ENCODE measurements around the gene L3MBTL3. TPM values are rescaled to one million over a fixed set of nuclear protein-coding genes. Genes with fewer than 3 reads are reported as not detected.
"Not testable (repeated sequence)": the region's sequence is repeated elsewhere in the genome, so short reads cannot be mapped to it uniquely, and the experiment has no call there.

Gene L3MBTL3
- total and polyA plus RNA-seq, 5 donors: 1.4 to 4.1 (median 3.6) TPM

GRCh38 chr6:130158548-130158947 lies 140.2 kb downstream of the L3MBTL3 start:
- no peak overlapping the region for H3K4me3 ChIP-seq (ENCODE audit: low read length)
- ATAC-seq (no peak), DNase-seq (no peak)
- no peaks in the 10 kb centered on the region for H3K9me3 ChIP-seq (ENCODE audit: control insufficient read depth, low read length)
- H3K27ac ChIP-seq (ENCODE audit: low read length): no peak overlapping the region
- intact Hi-C loops (cut with DNase I): no loop called here
- 91% methylated on average over 4 of the region's 4 CpGs for WGBS
- H3K27me3 ChIP-seq (ENCODE audit: control insufficient read depth, insufficient read depth): no peaks in the 10 kb centered on the region
- no peaks in the 10 kb centered on the region for H3K4me1 ChIP-seq (ENCODE audit: control insufficient read depth, insufficient read depth, low read length)

- ATAC-seq (peak in 1 of 2 donors; percentile 16), DNase-seq (no peak)
- no peak overlapping the region for H3K4me3 ChIP-seq (ENCODE audit: low read length)
- H3K27ac ChIP-seq (ENCODE audit: low read length): no peak overlapping the region
- no peaks in the 10 kb centered on the region for H3K27me3 ChIP-seq (ENCODE audit: control insufficient read depth, insufficient read depth)
- H3K9me3 ChIP-seq (ENCODE audit: control insufficient read depth, low read length): no peaks in the 10 kb centered on the region
- intact Hi-C loops (cut with DNase I): no loop called here
- WGBS: 35% methylated on average over 3 of the region's 3 CpGs
- no peaks in the 10 kb centered on the region for H3K4me1 ChIP-seq (ENCODE audit: control insufficient read depth, insufficient read depth, low read length)
Measured at GRCh38 chr6:130159956-130160355, 141.6 kb downstream of the L3MBTL3 start.

DNA sequence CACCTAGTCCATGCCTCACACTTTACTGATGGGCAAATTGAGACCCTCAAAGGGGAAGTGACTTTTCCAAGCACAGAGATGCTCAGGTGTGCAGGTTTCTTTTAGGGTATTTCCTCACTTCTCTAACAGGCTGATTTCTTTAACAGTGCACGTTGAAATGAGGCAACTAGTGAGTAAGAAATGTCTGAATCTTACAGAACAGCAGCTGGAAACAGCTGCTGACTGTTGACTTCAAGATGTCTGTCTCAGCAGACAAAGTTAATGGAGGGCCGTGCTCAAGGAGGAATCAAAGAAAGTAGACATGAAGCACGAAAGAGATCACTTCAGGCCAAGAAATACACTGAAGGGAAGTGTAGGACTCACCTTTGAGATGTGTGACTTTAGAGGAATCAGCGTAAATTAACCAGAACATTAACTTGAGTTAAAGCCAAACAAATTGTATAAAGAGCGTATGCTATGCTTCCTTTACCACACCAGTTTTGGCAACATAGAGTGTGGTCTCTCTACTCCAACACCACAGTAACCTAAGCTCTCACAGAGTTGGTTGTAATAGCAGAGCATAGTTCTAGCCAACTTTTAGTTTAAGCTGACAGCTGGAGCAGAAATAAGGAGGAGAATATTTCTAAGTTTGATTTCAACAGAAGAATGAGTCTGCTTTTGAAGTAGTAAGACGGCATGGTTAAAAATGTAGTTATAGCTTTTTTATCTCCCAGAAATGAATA lies 143.5 kb downstream of the L3MBTL3 start:
- no peak overlapping the region for H3K4me3 ChIP-seq (ENCODE audit: low read length)
- no peaks in the 10 kb centered on the region for H3K4me1 ChIP-seq (ENCODE audit: control insufficient read depth, insufficient read depth, low read length)
- ATAC-seq (peak; percentile 43 to 59), DNase-seq (peak in 1 of 3 donors; percentile 16)
- WGBS: 45% methylated on average over 6 of the region's 6 CpGs
- no peaks in the 10 kb centered on the region for H3K9me3 ChIP-seq (ENCODE audit: control insufficient read depth, low read length)
- H3K27me3 ChIP-seq (ENCODE audit: control insufficient read depth, insufficient read depth): no peaks in the 10 kb centered on the region
- no peak overlapping the region for H3K27ac ChIP-seq (ENCODE audit: low read length)
- intact Hi-C loops (cut with DNase I): no loop called here

DNA sequence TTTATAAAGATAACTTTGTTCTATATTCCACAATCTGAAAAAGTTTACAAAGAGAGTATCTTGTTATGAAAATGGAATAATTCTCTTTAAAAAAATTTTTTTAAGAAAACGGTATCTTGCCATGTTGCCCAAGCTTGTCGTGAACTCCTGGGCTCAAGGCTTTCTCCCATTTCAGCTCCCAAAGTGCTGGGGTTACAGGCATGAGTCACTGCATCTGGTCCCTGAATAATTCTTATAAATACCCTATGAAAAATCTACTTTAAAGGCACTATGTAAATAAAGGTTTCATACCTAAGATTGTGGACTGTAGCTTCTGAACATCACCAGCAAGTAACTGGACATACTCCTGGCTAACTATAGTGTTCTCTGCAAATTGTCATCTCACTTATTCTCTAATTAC lies 144.0 kb downstream of the L3MBTL3 start:
- 55% methylated on average over 2 of the region's 2 CpGs for WGBS
- Histone ChIP-seq H3K4me3 (ENCODE audit: low read length) (no peak overlapping the region), H3K9me3 (ENCODE audit: control insufficient read depth, low read length) (no peaks in the 10 kb centered on the region), H3K27me3 (ENCODE audit: control insufficient read depth, insufficient read depth) (no peaks in the 10 kb centered on the region), H3K4me1 (ENCODE audit: control insufficient read depth, insufficient read depth, low read length) (no peaks in the 10 kb centered on the region), H3K27ac (ENCODE audit: low read length) (no peak overlapping the region)
- no peak for DNase-seq
- intact Hi-C loops (cut with DNase I): no loop called here
- no peak for ATAC-seq

- Histone ChIP-seq H3K27me3 (ENCODE audit: control insufficient read depth, insufficient read depth) (no peaks in the 10 kb centered on the region), H3K4me1 (ENCODE audit: control insufficient read depth, insufficient read depth, low read length) (no peaks in the 10 kb centered on the region), H3K4me3 (ENCODE audit: low read length) (no peak overlapping the region), H3K9me3 (ENCODE audit: control insufficient read depth, low read length) (no peaks in the 10 kb centered on the region), H3K27ac (ENCODE audit: low read length) (no peak overlapping the region)
- no peak for ATAC-seq
- no peak for DNase-seq
- intact Hi-C loops (cut with DNase I): no loop called here
- 93% methylated on average over 2 of the region's 2 CpGs for WGBS
Measured at GRCh38 chr6:130163266-130163665, 144.9 kb downstream of the L3MBTL3 start.

DNA sequence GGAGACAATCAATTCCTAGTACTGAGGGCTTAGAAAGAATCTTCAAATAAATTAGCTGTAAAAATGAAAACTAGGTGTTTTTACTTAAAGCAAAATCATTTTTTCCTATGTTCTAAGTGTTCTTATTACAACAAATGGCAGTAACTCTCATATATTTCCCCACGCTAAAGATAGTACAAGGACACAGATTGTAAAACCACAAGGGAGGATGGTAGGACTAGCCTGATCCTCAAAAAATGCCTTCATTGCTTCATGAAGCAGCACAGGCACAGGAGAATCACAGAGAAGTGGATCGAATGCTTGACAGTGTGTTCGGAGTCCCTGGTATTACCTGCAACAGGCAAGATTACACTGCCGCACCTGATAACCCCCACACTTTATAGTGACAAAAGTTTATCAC lies 145.9 kb downstream of the L3MBTL3 start:
- no peak overlapping the region for H3K4me3 ChIP-seq (ENCODE audit: low read length)
- H3K9me3 ChIP-seq (ENCODE audit: control insufficient read depth, low read length): no peaks in the 10 kb centered on the region
- WGBS: 62% methylated on average over 4 of the region's 4 CpGs
- DNase-seq (no peak), ATAC-seq (no peak)
- H3K27me3 ChIP-seq (ENCODE audit: control insufficient read depth, insufficient read depth): no peaks in the 10 kb centered on the region
- intact Hi-C loops (cut with DNase I): no loop called here
- no peak overlapping the region for H3K27ac ChIP-seq (ENCODE audit: low read length)
- no peaks in the 10 kb centered on the region for H3K4me1 ChIP-seq (ENCODE audit: control insufficient read depth, insufficient read depth, low read length)

DNA sequence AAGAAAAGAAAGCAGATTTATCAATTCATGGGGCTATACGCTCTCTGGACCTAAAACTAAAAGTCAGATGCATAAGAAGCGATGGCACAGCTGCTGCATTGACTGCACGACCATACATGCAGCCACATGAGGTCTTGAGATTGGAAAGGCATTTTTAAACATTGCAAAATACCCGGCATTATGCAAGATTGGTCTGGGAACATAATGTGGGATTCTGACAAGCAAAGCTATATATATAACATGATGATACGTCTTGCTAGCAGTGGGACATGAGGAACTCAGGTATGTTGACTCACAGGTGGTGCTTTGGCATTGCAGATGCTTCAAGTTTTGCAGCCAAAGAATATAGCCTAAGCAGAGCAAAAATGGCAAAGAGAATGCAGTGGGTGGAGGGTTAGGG lies 149.3 kb downstream of the L3MBTL3 start:
- H3K4me3 ChIP-seq (ENCODE audit: low read length): no peak overlapping the region
- WGBS: 73% methylated on average over 5 of the region's 5 CpGs
- intact Hi-C loops (cut with DNase I): no loop called here
- no peaks in the 10 kb centered on the region for H3K4me1 ChIP-seq (ENCODE audit: control insufficient read depth, insufficient read depth, low read length)
- ATAC-seq: no peak
- no peaks in the 10 kb centered on the region for H3K9me3 ChIP-seq (ENCODE audit: control insufficient read depth, low read length)
- DNase-seq: no peak
- H3K27me3 ChIP-seq (ENCODE audit: control insufficient read depth, insufficient read depth): no peaks in the 10 kb centered on the region
- H3K27ac ChIP-seq (ENCODE audit: low read length): no peak overlapping the region

DNA sequence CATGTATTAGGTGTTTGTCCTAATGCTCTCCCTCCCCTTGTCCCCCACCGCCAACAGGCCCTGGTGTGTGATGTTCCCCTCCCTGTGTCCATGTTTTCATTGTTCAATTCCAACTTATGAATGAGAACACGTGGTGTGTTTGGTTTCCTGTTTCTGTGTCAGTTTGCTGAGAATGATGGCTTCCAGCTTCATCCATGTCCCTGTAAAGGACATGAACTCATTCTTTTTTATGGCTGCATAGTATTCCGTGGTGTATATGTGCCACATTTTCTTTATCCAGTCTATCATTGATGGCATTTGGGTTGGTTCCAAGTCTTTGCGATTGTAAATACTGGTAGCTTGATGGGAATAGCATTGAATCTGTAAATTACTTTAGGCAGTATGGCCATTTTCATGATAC lies 151.8 kb downstream of the L3MBTL3 start:
- ATAC-seq; intact Hi-C loops (cut with DNase I); H3K4me3 ChIP-seq (ENCODE audit: low read length); DNase-seq; H3K27me3 ChIP-seq (ENCODE audit: control insufficient read depth, insufficient read depth); H3K9me3 ChIP-seq (ENCODE audit: control insufficient read depth, low read length); H3K27ac ChIP-seq (ENCODE audit: low read length); H3K4me1 ChIP-seq (ENCODE audit: control insufficient read depth, insufficient read depth, low read length): not testable (repeated sequence)
- 83% methylated on average over 4 of the region's 4 CpGs for WGBS

DNA sequence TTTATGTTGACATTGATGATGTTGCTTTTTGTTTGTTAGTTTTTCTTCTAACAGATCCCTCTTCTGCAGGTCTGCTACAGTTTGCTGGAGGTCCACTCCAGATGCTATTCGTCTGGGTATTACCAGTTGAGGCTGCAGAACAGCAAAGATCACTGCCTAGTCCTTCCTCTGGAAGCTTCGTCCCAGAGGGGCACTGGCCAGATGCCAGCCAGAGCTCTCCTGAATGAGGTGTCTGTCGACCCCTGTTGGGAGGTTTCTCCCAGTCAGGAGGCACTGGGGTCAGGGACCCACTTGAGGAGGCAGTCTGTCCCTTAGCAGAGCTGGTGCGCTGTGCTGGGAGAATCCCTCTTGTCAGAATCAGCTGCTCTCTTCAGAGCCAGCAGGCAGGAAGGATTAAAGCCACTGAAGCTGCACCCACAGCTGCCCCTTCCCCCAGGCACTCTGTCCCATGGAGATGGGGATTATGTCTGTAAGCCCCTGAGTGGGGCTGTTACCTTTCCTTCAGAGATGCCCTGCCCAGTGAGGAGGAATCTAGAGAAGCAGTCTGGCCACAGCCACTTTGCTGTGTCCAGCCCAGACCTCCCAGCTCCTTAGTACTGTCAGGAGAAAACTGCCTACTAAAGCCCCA lies 155.1 kb downstream of the L3MBTL3 start:
- WGBS: 63% methylated on average over 4 of the region's 4 CpGs
- intact Hi-C loops (cut with DNase I); ATAC-seq; H3K4me1 ChIP-seq (ENCODE audit: control insufficient read depth, insufficient read depth, low read length); H3K27me3 ChIP-seq (ENCODE audit: control insufficient read depth, insufficient read depth); H3K9me3 ChIP-seq (ENCODE audit: control insufficient read depth, low read length); H3K4me3 ChIP-seq (ENCODE audit: low read length); H3K27ac ChIP-seq (ENCODE audit: low read length): not testable (repeated sequence)
- peak in 1 of 3 donors; percentile 41 for DNase-seq

DNA sequence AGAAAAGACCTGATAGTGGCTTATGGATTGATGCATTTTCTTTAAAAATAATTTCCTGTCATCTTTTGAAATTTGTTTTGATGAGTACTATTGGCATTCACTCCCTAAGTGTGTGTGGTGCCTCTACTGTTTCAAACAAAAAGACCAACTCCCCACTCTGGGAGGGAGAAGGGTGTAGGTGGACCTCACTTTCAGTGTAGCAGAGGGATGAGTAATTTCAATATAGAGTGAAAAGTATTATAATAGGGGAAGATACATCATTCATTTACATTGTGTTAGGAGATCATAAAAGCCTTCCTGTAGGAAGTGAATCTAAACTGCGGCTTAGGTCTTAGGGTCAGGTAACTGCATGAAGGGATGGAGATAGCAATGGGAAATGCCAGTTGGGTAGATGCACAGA lies 158.0 kb downstream of the L3MBTL3 start:
- Histone ChIP-seq H3K27ac (ENCODE audit: low read length) (no peak overlapping the region), H3K4me1 (ENCODE audit: control insufficient read depth, insufficient read depth, low read length) (no peaks in the 10 kb centered on the region), H3K27me3 (ENCODE audit: control insufficient read depth, insufficient read depth) (no peaks in the 10 kb centered on the region), H3K4me3 (ENCODE audit: low read length) (no peak overlapping the region), H3K9me3 (ENCODE audit: control insufficient read depth, low read length) (no peaks in the 10 kb centered on the region)
- DNase-seq: no peak
- intact Hi-C loops (cut with DNase I): no loop called here
- no peak for ATAC-seq
- WGBS: 88% methylated on average over 1 of the region's 1 CpG

GRCh38 chr6:130178692-130179091 lies 160.3 kb downstream of the L3MBTL3 start:
- Histone ChIP-seq H3K9me3 (ENCODE audit: control insufficient read depth, low read length) (no peaks in the 10 kb centered on the region), H3K27me3 (ENCODE audit: control insufficient read depth, insufficient read depth) (no peaks in the 10 kb centered on the region), H3K27ac (ENCODE audit: low read length) (no peak overlapping the region), H3K4me1 (ENCODE audit: control insufficient read depth, insufficient read depth, low read length) (no peaks in the 10 kb centered on the region), H3K4me3 (ENCODE audit: low read length) (no peak overlapping the region)
- ATAC-seq (no peak), DNase-seq (no peak)
- 82% methylated on average over 1 of the region's 1 CpG for WGBS
- intact Hi-C loops (cut with DNase I): no loop called here

Data from right cardiac atrium (tissue), 5 donors.